ENCODE data around the gene TSHZ2. TPM values are rescaled to one million over a fixed set of nuclear protein-coding genes. Genes with fewer than 3 reads are reported as not detected.

TSHZ2 gene
- total RNA-seq, 1 donor from 2014 or later = 0.06 TPM

DNA sequence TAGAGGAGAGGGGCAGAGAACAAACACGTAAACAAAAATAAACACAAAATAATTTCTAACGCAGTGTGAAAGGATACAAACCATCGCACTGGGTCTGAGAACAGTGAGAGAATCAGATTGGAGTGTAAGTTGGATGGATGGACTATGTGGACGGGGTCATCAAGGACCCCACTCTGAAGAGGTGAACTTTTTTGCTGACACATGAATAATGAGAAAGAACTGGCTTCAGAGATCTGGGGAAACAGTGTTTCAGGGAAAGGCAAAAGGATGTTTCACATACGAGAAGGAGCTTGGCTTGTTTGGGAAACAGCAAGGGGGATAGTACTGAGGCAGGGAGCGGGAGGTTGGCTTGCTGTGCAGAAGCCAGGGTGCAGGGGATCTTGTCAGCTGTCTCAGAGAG, 326.1 kb downstream of the TSHZ2 start:
- no peak for DNase-seq (ENCODE audit: low read depth)
- TF ChIP-seq CTCF (conservative IDR thresholded peaks at IDR 0.05; ENCODE audit: low read depth, low read length) = no peak
- H3K4me3 ChIP-seq (ENCODE audit: low read depth, low read length) = no peak overlapping the region

DNA sequence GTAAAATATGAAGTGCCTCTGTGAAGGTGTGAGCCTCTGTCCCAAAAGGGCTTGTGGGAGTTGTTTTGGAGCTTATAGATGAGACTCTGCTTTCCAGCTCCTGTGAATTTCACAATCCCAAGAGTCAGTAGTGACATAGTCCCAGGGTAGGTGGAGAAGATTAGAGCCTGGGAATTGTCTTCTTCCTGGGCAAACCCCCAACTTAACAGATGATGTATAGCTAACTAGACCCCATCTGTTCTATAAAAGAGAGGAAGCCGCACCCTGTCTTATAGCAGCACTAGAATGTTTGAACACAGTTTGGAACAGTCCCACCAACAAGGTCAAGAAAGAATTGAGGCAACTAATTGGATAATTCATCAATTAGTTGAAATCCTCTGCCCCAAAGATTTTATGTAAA, 326.8 kb downstream of the TSHZ2 start:
- TF ChIP-seq CTCF (conservative IDR thresholded peaks at IDR 0.05; ENCODE audit: low read depth, low read length) = no peak
- no peak overlapping the region for H3K4me3 ChIP-seq (ENCODE audit: low read depth, low read length)
- no peak for DNase-seq (ENCODE audit: low read depth)

GRCh38 chr20:53299831-53300230, 327.7 kb downstream of the TSHZ2 start:
- no peak for TF ChIP-seq CTCF (conservative IDR thresholded peaks at IDR 0.05; ENCODE audit: low read depth, low read length)
- H3K4me3 ChIP-seq (ENCODE audit: low read depth, low read length) = no peak overlapping the region
- DNase-seq (ENCODE audit: low read depth) = no peak

DNA sequence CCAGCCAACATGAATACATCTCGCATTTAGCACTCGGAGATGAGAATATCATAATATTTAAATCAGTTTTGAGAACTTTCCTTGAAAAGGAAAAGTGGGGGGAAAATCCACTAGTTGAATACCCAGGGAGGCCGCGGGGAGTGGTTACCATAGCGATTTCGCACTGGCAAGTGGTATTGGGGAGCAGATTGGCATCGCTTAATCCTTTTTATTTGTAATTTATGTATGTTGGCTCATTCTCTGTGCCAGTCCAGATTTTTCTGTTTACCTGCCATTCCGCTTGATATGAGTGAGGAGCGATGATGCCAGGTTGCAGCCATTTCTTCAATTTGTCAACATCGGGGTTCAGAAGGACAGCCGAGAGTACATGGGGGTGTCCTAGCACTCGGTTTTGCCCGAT, 329.7 kb downstream of the TSHZ2 start:
- DNase-seq (ENCODE audit: low read depth) = no peak
- no peak overlapping the region for H3K4me3 ChIP-seq (ENCODE audit: low read depth, low read length)
- no peak for TF ChIP-seq CTCF (conservative IDR thresholded peaks at IDR 0.05; ENCODE audit: low read depth, low read length)

DNA sequence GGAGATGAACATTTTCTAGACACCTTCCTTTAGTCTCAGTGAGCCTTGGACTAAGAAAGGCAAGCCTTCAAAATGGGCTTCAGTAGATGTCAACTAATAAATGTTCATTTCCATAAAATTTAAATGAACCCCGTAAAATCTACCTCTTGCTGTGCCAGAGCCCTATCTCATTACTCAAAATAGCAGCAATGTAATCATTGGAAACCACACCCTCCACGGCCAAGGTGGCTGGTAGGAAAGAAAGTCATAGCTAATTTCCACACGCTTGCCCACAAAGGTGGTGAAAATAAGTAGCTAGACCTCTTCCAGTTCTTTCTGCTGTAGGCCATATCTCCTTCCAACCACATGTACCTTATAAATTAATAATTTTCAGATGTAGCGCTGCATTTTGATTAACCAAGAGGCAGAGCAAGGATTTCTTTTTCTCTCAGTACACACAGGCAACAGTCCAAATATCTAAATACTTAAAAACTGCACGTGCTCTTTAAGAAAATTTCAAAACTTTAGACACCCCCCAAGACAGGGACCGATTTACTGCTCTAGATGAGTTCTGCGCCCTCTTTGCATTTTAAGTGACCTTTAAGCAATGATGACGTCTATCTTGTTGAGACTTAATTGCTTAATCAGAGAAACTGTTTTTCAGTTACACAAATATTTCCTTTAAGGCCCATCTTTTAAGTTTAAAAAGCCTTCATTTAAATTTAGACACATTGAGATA, 330.7 kb downstream of the TSHZ2 start:
- TF ChIP-seq CTCF (conservative IDR thresholded peaks at IDR 0.05; ENCODE audit: low read depth, low read length) = no peak
- no peak for DNase-seq (ENCODE audit: low read depth)
- H3K4me3 ChIP-seq (ENCODE audit: low read depth, low read length) = no peak overlapping the region

GRCh38 chr20:53303413-53303760, 331.2 kb downstream of the TSHZ2 start:
- TF ChIP-seq CTCF (conservative IDR thresholded peaks at IDR 0.05; ENCODE audit: low read depth, low read length) = no peak
- H3K4me3 ChIP-seq (ENCODE audit: low read depth, low read length) = no peak overlapping the region
- DNase-seq (ENCODE audit: low read depth) = no peak

DNA sequence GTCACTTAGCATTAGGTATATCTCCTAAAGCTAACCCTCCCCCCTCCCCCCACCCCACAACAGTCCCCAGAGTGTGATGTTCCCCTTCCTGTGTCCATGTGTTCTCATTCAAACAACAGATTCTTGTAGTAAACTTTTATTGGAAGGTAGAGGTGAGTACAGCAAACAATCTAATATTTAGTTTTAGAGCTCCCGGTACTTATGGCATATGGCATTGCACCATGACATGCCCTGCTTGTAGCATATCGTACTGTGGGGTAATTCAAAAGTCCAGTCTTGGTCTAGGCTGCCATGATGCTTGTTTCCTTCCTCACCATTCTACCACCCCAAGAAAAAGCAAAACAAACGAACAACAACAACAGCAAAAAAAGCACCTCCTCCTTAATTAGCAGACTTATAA, 332.0 kb downstream of the TSHZ2 start:
- DNase-seq (ENCODE audit: low read depth) = no peak
- H3K4me3 ChIP-seq (ENCODE audit: low read depth, low read length) = no peak overlapping the region
- no peak for TF ChIP-seq CTCF (conservative IDR thresholded peaks at IDR 0.05; ENCODE audit: low read depth, low read length)
